CD4-positive, alpha-beta T cell (primary cell): ENCODE measurements around the gene ARHGAP10. TPM values are rescaled to one million over a fixed set of nuclear protein-coding genes. Genes with fewer than 3 reads are reported as not detected.

Source experiments
- ATAC-seq: fragments of 200-7000 bp; cut with Tn5 transposase; one replicate; pipeline ENCODE4 v1.10.0; 2022; ENCODE audit warnings: mild to moderate bottlenecking; ENCODE audit not compliant: poor library complexity
- CTCF ChIA-PET: fragments of 350-600 bp; sonication (Branson Sonifier 250); formaldehyde crosslinking; loops from one replicate; lab custom pipeline; 2021; ENCODE audit warnings: antibody characterized with exemption, inconsistent platforms; lab: Charles Lee
- POLR2A ChIA-PET: fragments of 350-600 bp; sonication (Branson Sonifier 250); formaldehyde crosslinking; loops from one replicate; lab custom pipeline; 2021; ENCODE audit warnings: antibody characterized with exemption, inconsistent platforms; lab: Charles Lee
- DNase-seq, 14 experiments: peaks; one replicate each; pipeline ENCODE4 v3.0.0-alpha.2; 2013 to 2020; ENCODE audit warnings: mixed read lengths in 2 of 14
- H3K27ac ChIP-seq, 2 donors: one replicate each; pipeline versions ENCODE4 v1.5.1 to v1.7.0; 2013; ENCODE audit warnings: low read length in 2 of 2, low read depth in 1 of 2, mild to moderate bottlenecking in 1 of 2
- H3K27me3 ChIP-seq, 2 experiments: 1 replicate in 1 of 2; 2 replicates in 1 of 2; pipeline versions ENCODE4 v1.6.1 to v1.7.0; 2013; ENCODE audit warnings: low read length in 2 of 2, control low read depth in 1 of 2, mild to moderate bottlenecking in 1 of 2, moderate library complexity in 1 of 2; ENCODE audit not compliant: insufficient read depth in 2 of 2, control insufficient read depth in 1 of 2
- H3K36me3 ChIP-seq: one replicate; pipeline ENCODE4 v1.6.1; 2013; ENCODE audit warnings: low read length, control low read depth; ENCODE audit not compliant: insufficient read depth
- H3K4me1 ChIP-seq: one replicate; pipeline ENCODE4 v1.6.1; 2013; ENCODE audit warnings: low read length, control low read depth; ENCODE audit not compliant: insufficient read depth
- H3K4me3 ChIP-seq: one replicate; pipeline ENCODE4 v1.5.1; 2013; ENCODE audit warnings: mild to moderate bottlenecking, low read length, moderate library complexity
- H3K9me3 ChIP-seq, 2 experiments: 1 replicate in 1 of 2; 2 replicates in 1 of 2; pipeline versions ENCODE4 v1.6.1 to v1.7.0; 2013; ENCODE audit warnings: low read length in 2 of 2, mild to moderate bottlenecking in 2 of 2, control low read depth in 1 of 2, moderate library complexity in 1 of 2; ENCODE audit not compliant: control insufficient read depth in 1 of 2, insufficient read depth in 1 of 2
- H3K27ac Mint-ChIP-seq: one replicate; pipeline ENCODE4 v1.8.0; 2020; ENCODE audit warnings: mixed read lengths
- H3K27me3 Mint-ChIP-seq: one replicate; pipeline ENCODE4 v1.8.0; 2021; ENCODE audit warnings: mixed read lengths
- H3K36me3 Mint-ChIP-seq: one replicate; pipeline ENCODE4 v1.8.0; 2021; ENCODE audit warnings: low read depth, mixed read lengths
- H3K4me1 Mint-ChIP-seq: one replicate; pipeline ENCODE4 v1.8.0; 2021; ENCODE audit warnings: low read depth, mixed read lengths
- H3K4me3 Mint-ChIP-seq: one replicate; pipeline ENCODE4 v1.8.0; 2020; ENCODE audit warnings: mild to moderate bottlenecking, mixed read lengths
- H3K9me3 Mint-ChIP-seq: one replicate; pipeline ENCODE4 v1.8.0; 2020; ENCODE audit warnings: mixed read lengths
- intact Hi-C, 2 experiments: fragments of 100-400 bp; cut with DNase I in 1 of 2; cut with micrococcal nuclease in 1 of 2; formaldehyde crosslinking; loops; one replicate each; pipeline versions ENCODE4 v1.15.1 to v1.9.0; 2023 to 2025; cut with DNase I, micrococcal nuclease
- total RNA-seq, 174 experiments: library from RNA in 2 of 174; stranded (reverse) in 2 of 174; gene quantifications; one replicate each; pipeline ENCODE4 v1.2.3 and lab custom pipeline; 2021 to 2026
- TF ChIP-seq, protein P1 (sequence below): fragments of 200-600 bp; IDR thresholded peaks from one replicate; pipeline ENCODE4 v1.8.0; 2022; ENCODE audit warnings: antibody characterized with exemption, mild to moderate bottlenecking

Gene ARHGAP10
- total RNA-seq, 2 experiments from 2014 or later = 5.6 to 5.7 TPM

DNA sequence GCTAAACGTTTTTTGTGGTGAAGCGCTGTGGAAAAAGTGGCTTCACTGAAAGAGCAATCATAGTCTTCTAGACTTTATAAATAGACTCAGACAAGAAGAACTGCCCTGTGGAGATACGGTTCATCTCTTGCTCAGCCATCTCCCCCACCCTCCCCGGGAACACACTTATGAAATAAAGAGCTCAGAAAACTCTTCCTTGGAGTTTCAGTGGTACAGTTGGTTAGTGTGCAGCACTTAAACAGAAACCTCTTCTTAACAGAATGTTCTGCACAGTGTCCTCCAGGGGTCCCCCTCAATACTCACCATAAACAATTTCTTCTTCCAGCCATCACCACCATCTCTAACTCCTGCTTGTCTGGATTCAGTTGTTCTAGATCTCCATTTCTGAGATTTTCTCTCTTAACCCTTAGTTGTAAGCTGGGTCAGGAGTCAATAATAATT is 313.0 kb downstream of the ARHGAP10 start:
- H3K4me3 ChIP-seq = no peak overlapping the region
- Mint-ChIP-seq H3K9me3 (no peaks in the 10 kb centered on the region), H3K27ac (no peak overlapping the region), H3K4me3 (no peak overlapping the region), H3K4me1 (peaks cover 27% of the 10 kb centered on the region), H3K27me3 (no peaks in the 10 kb centered on the region), H3K36me3 (peaks cover 8% of the 10 kb centered on the region)
- no peaks in the 10 kb centered on the region for H3K27me3 ChIP-seq
- DNase-seq (peak in 3 of 14 experiments; percentile 47 to 55 (median 52)), ATAC-seq (peak; percentile 46)
- H3K27ac ChIP-seq = no peak overlapping the region
- no peaks in the 10 kb centered on the region for H3K9me3 ChIP-seq
- TF ChIP-seq, protein P1, sequence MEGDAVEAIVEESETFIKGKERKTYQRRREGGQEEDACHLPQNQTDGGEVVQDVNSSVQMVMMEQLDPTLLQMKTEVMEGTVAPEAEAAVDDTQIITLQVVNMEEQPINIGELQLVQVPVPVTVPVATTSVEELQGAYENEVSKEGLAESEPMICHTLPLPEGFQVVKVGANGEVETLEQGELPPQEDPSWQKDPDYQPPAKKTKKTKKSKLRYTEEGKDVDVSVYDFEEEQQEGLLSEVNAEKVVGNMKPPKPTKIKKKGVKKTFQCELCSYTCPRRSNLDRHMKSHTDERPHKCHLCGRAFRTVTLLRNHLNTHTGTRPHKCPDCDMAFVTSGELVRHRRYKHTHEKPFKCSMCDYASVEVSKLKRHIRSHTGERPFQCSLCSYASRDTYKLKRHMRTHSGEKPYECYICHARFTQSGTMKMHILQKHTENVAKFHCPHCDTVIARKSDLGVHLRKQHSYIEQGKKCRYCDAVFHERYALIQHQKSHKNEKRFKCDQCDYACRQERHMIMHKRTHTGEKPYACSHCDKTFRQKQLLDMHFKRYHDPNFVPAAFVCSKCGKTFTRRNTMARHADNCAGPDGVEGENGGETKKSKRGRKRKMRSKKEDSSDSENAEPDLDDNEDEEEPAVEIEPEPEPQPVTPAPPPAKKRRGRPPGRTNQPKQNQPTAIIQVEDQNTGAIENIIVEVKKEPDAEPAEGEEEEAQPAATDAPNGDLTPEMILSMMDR = peak; percentile 41
- H3K36me3 ChIP-seq = no peaks in the 10 kb centered on the region
- H3K4me1 ChIP-seq = peaks cover 5% of the 10 kb centered on the region
- intact Hi-C loops = no loop called here
- CTCF ChIA-PET = interaction anchor here (0.6 kb wide), 1 partner anchor 154 kb away, joined by 3 read pairs; no protein-coding TSS in a partner anchor
- POLR2A ChIA-PET = interaction anchor here (0.6 to 2.7 kb wide), 4 partner anchors 10 to 398 kb away, joined by 3 to 13 read pairs (median 8); partner anchors contain the start of gene NR3C2

DNA sequence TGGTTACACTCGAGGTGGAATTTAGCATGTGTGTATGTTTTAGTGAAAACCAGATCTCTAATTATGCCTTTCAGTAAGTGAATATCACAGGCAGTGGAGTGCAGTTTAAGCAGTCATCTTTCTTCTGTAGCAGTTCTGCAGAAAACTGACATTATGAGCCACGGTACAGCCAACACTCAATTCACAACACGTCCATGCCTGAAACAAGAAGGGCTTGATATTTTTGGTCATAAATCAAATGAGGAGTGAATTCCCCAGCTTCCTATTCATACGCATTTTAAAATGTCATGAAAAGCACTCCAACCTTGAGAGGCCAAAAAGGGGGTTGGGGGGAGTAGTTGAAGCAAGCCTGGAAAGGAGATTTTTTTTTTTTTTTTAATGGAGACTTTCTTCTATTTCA is 316.7 kb downstream of the ARHGAP10 start:
- Histone ChIP-seq H3K27me3 (no peaks in the 10 kb centered on the region), H3K36me3 (no peaks in the 10 kb centered on the region), H3K4me3 (no peak overlapping the region), H3K27ac (no peak overlapping the region), H3K4me1 (peaks cover 33% of the 10 kb centered on the region), H3K9me3 (no peaks in the 10 kb centered on the region)
- Mint-ChIP-seq H3K27ac (no peak overlapping the region), H3K27me3 (no peaks in the 10 kb centered on the region), H3K9me3 (no peaks in the 10 kb centered on the region), H3K4me1 (peaks cover 59% of the 10 kb centered on the region), H3K36me3 (peaks cover 8% of the 10 kb centered on the region), H3K4me3 (no peak overlapping the region)
- intact Hi-C loops = no loop called here
- TF ChIP-seq, protein P1 = no peak
- CTCF ChIA-PET = no interaction called here
- ATAC-seq = no peak
- POLR2A ChIA-PET = no interaction called here
- DNase-seq = no peak

DNA sequence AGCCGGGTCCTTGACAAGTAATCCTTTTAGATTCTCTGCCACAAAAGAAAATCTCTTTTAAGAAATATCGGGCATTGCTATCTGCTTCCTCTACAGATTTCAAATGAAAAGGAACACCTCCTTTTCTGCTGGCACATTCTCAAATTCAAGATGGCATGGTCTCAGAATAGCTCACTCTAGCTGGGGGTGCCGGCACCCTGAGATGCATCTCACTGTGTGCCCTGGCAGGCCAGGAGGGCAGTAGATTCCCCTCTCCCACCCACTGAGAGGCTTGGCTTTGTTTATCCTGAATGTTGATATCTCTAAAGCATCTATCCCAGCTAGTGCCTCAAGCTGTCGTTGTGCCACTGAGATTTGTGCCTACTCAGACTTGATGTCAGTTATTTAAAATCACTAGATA is 319.5 kb downstream of the ARHGAP10 start:
- Mint-ChIP-seq H3K27me3 (no peaks in the 10 kb centered on the region), H3K27ac (peak overlapping the region; percentile 91), H3K4me1 (peaks cover 72% of the 10 kb centered on the region), H3K36me3 (peaks cover 12% of the 10 kb centered on the region), H3K4me3 (peak overlapping the region; percentile 13), H3K9me3 (no peaks in the 10 kb centered on the region)
- no peaks in the 10 kb centered on the region for H3K36me3 ChIP-seq
- intact Hi-C loops = loop anchor here in 1 of 2 experiments (5.0 kb wide), 1 partner anchor 396 kb away; no protein-coding TSS in a partner anchor
- H3K4me1 ChIP-seq = peaks cover 61% of the 10 kb centered on the region
- no peaks in the 10 kb centered on the region for H3K27me3 ChIP-seq
- H3K27ac ChIP-seq = peak overlapping the region; percentile 51 to 75
- ChIA-PET CTCF (no interaction called here), POLR2A (interaction anchor here (0.7 to 7.4 kb wide), 4 partner anchors 9 to 392 kb away, joined by 3 to 92 read pairs (median 7); partner anchors contain the start of gene NR3C2)
- TF ChIP-seq, protein P1 = no peak
- ATAC-seq (no peak), DNase-seq (no peak)
- no peak overlapping the region for H3K4me3 ChIP-seq
- peaks cover 0 to 4% of the 10 kb centered on the region in 2 experiments for H3K9me3 ChIP-seq
